Measurements from ENCODE around the gene TTC14.

Gene TTC14

GRCh38 chr3:180631317-180631716, 29.4 kb downstream of the TTC14 start:
- no peak for DNase-seq

DNA sequence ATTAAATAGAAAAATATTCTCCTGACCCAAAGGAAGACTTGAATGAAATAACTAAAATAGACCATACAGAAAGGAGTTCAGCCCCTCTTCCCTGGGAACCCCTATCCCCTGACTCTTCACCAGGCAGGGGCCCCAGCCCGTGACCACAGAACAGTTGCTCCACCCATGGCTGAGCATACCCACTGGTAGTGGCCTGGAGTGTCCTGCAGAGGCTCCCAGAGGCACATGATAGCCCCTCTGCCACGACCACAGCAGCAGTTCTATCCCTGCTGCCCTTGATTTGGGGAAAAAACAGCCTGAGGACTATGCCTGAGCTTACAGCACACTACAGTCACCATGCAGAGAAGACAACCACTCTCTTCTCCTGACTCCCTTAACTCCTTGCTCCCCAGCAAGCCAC, 31.8 kb downstream of the TTC14 start:
- DNase-seq: no peak

GRCh38 chr3:180640987-180641386, 39.0 kb downstream of the TTC14 start:
- no peak for DNase-seq

DNA sequence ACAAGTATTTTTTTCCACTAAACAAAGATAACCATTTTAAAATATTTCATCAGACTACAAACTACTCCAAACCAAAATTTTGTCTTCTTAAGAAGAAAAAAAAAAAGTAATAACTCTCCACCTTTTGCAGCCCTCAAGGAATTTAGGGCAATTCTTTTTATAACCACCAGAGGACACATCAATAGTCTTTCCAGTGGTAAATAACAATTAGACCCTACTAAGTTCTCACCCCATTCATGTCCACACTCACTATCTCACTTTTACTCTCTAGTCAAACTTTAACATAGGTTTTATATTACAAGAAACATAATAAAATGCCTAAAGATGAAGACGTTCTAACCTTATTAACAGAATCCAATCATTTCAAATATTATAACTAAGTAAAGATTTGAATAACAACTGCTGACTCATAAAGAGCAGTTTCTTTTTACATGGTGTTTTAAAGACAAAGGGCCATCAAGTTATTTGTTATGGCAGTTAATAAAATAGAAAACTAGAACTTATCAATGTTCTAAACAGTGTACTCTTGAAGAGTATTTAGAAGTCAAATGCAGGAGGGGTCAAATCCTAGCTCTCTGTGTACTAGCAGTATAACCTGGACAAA, 44.3 kb downstream of the TTC14 start:
- DNase-seq: peak; percentile 34

DNA sequence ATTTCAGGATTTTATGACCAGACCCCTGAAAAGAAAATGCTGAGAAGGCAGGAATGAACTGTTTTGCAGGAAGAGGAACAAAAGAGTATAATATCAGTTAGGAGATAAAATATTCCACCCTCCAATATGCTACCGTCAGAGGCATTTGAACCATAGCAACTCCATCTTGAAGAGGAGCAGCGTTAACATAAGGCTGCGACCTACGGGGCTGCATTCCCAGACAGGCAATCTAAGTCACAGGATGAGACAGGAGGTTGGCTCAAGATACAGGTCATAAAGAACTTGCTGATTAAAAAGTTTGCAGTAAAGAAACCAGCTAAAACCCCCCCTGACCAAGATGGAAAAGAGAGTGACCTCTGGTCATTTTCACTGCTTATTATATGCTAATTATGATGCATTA, 54.4 kb downstream of the TTC14 start:
- DNase-seq: no peak

- no peak for DNase-seq
Measured at GRCh38 chr3:180657094-180657493, 55.1 kb downstream of the TTC14 start.

Data from NCI-H1105 treated with DMSO at 0.1 percent for 48 hours (cell line).